SH-SY5Y (cell line): ENCODE data around the gene HM13.

Experiments
- GATA2 ChIP-seq: IDR thresholded peaks from 2 replicates; pipeline ENCODE4 v1.6.1; 2011; ENCODE audit warnings: mild to moderate bottlenecking, low read depth, low read length
- GATA3 ChIP-seq: IDR thresholded peaks from 2 replicates; pipeline ENCODE4 v1.6.1; 2011; ENCODE audit warnings: low read depth, mild to moderate bottlenecking, low read length, moderate library complexity

The HM13 gene

DNA sequence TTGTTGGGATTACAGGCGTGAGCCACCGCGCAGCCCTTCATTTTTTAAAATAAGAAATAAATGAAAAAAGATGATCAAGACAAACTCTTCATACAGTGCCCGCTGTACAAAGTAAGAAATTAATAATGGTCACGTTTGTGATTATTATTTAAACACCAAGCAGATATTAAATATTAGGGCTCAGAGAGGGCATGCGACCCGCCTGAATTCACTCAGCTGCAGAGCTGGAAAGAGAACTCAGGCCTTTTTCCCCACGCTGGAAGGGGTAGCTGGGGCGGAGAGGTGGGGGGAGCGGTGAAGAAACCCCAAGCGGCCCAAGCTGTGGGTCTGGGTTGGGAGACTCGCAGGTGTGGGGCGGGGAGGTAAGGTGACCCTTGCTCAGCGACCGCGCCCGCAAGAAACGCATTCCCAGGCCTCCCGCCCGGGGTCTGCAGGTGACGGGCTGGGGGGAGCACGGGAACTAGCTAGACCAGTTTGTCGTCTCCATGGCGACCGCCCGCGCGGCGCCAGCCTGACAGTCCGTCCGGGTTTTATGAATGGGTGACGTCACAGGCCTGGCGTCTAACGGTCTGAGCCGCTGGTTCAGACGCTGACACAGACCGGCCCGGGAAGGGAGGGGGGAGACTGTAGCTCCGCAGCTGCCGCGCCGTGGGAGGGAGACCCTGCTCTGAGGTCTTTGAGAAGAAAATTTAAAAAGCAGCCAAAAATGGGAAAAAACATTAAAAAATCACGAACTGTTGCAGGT, 89.8 kb downstream of the HM13 start:
- TF ChIP-seq GATA3 (no peak), GATA2 (no peak)

DNA sequence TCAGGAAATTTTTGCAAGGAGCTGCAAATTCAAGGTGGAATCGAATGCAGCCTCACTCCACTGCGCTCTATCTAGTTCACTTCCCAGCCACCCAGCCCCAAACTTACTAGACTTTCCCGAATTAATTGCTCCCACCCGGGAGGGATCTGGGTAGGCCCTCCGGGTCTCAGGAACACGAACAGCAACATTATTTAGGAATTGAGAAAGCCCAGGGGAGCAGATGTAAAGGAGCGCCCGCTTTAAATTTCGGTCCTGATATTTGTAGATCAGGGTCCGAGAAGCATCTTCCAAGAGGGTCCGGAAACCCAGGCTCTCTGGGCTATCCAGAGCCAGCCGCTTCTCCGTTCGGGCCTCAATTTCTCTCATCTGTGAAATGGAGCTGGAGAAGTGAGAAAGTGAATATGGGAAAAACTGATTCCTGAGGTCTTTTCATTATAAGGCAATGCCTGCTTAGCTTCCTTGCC, 90.4 kb downstream of the HM13 start:
- TF ChIP-seq GATA2: no peak
- no peak for TF ChIP-seq GATA3

DNA sequence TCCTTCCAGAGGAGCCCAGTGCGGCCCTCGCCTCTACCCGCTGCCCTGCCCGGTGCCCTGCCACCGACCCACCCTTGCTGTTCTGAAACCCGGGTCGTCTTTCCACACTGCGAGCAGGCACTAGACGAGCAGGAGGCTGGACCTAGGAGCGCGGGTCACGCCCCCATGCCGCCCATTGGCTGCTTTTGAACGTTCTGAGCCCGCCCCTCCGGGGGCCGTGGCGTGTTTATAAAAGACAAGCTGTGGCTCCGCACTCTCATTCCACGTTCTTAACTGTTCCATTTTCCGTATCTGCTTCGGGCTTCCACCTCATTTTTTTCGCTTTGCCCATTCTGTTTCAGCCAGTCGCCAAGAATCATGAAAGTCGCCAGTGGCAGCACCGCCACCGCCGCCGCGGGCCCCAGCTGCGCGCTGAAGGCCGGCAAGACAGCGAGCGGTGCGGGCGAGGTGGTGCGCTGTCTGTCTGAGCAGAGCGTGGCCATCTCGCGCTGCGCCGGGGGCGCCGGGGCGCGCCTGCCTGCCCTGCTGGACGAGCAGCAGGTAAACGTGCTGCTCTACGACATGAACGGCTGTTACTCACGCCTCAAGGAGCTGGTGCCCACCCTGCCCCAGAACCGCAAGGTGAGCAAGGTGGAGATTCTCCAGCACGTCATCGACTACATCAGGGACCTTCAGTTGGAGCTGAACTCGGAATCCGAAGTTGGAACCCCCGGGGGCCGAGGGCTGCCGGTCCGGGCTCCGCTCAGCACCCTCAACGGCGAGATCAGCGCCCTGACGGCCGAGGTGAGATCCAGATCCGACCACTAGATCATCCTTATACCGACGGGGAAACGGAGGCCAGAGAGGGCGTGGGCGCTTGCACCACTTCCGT, 91.0 kb downstream of the HM13 start, which contains the start of gene ID1:
TSS of gene ID1 (plus strand) at position 259 of the 871 bp plus-strand sequence. CDS start at position 358, 99 bp downstream.
- TF ChIP-seq GATA3: no peak
- TF ChIP-seq GATA2: no peak; the same call in 1 of the 2 replicates

DNA sequence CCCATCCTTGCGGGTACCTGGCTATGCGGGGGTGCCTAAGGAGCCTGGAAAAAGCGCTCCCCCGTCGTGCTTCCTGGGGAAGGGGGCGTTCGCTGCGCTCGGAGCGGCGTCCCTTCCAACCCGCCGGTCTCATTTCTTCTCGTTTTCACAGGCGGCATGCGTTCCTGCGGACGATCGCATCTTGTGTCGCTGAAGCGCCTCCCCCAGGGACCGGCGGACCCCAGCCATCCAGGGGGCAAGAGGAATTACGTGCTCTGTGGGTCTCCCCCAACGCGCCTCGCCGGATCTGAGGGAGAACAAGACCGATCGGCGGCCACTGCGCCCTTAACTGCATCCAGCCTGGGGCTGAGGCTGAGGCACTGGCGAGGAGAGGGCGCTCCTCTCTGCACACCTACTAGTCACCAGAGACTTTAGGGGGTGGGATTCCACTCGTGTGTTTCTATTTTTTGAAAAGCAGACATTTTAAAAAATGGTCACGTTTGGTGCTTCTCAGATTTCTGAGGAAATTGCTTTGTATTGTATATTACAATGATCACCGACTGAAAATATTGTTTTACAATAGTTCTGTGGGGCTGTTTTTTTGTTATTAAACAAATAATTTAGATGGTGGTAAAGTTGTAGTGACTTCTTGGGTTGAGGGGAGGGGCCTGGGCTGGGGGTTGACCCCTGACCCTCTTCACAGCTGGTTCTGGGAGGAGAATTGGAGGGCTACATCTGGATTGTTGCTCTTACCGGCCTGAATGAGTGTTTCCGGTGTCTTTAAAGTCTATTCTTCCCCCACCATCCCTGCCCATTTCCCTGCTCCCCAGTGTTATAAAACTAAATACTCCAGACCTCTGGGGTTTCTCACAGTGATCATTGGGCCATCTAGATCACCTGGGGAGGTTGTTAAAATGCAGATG, 91.9 kb downstream of the HM13 start:
- no peak for TF ChIP-seq GATA3
- no peak; the same call in 1 of the 2 replicates for TF ChIP-seq GATA2

DNA sequence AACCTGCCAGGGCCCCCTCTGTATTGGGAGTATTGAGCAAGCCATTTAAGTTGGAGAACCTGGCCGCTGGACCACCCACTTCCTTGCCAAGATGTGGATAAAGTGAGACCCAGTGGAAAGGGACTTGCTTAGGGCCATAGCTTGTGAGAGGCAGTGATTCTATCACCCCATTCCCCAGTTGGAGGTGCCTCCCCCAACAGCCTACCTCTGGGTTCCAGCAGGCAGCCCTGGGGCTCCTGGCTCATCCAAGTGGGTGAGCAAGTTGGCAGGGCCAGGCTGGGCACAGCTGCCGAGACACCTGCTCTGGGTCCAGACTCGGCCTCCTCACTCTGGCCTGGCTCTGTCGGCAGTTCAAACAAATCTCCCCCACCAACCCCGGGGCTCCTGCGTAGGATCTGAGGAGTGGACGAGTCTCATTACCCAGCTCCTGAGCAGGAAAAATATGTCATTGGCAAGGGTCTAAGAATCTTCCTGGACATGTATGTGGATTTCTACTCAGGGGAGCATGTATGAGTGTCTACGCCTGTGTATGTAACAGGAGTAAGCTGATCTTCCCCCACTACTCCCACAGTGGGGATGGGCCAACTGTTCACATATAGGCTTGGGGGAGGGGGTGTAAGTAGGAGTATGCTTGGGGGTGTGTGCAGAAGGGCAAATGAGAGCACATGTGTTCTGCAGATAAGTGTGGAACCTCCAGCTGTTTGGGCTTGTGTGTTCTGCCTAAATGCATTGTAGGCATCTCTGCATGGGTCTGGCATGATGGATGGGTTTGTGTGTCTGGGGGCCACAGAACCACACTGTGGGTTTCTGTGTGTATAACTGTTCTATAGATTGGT, 92.8 kb downstream of the HM13 start:
- TF ChIP-seq GATA2 (no peak), GATA3 (no peak)

DNA sequence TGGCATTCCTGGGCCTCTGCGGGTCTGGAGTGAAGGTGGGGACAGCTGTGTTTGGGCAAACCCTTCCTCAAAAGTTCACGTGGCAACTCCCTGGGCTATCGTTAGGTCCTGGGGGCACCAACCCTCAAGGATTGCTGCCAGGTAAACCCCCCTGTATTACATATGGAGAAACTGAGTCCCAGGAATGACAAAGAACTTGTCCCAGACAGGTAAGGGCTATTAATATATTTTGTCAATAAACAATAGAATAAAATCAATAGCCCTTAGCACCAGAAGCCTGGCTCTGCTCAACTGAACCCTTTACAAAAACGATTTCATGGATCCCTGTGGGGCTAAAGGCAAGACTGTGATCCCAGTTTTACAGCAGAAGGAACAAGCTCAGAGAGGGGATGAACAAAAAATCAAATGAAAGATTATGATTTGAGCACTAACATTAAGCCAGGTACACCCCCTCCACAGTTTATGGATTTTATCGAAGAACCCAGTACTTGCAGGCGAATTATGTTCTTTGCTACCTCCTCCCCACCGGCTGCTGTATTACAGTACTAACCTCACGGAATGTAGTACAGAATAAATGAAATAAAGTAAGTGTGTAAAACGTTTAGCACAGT, 93.5 kb downstream of the HM13 start:
- TF ChIP-seq GATA3 (no peak), GATA2 (no peak)

DNA sequence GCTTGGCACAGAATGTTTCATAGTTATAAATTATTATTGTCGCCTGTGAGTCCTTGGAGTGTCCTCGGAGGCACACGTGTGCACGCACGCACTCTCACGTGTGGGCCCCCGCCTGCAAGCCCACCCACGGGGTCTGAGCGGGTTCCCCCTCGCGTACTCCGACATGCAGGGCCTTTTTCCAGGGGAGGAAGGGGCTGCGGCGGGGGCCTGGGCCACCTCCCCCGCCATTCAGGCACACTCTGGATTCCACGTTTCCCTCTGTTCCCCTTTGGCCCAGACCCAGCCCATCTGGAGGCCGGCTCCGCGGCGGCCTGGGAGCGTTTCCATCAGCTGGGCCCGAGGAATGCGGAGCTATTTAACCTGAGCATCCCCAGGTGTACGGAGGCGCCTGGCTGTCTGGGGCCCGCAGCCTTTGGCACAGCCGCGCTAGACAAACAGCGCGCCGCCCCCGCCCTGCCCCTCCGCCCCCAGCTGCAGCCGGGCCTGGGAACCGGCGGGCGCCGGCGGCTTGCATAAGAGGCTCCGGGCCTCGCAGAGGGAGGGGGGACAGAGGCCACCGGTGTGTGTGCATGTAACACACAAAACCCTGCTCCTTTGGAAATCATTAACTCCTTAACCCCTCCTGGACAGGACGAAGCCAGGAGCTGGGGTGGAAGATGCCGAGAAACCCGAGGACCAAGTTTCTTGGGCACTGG, 94.2 kb downstream of the HM13 start:
- TF ChIP-seq GATA3 (no peak), GATA2 (no peak)

DNA sequence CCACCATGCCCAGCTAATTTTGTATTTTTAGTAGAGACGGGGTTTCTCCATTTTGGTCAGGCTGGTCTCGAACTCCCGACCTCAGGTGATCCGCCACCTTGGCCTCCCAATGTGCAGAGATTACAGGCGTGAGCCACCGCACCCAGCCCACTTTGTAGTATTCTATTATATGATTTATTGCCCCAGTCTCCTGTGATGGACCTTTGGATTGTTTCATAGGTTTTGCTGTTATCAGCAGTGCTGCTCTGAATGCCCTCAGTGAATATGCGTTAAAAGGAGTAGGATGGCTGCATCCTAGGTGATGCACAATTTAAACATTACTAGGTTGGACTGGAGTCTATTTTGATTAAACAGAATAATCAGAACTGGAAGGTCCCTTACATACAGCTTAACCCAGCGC, 101.2 kb downstream of the HM13 start:
- TF ChIP-seq GATA3 (no peak), GATA2 (no peak)

DNA sequence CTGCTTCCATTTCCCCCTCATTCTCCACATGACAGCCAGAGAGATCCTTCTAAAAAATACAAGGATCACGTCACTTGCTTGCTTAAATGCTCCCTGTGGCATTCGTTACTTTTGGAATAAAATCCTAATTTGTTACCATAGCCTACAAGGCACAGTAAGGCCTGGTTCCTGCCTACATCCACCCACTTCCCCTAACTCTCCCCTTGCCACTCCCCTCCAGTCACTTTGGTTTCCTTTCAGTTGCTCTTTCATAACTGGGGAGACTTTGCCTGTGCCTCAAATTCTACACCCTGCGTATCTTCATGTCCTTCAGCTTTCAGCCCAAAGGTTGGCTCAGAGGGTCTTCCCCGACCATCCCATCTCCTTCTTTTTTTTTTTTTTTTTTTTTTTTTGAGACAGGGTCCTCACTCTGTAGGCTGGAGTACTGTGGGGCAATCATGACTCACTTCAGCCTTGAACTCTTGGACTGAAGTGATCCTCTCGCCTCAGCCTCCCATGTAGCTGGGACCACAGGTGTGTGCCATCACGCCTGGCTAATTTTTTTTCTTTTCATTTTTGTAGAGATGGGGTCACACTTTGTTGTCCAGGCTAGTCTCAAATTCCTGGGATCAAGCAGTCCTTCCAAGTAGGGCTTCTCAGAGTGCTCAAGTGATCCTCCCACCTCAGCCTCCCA, 103.3 kb downstream of the HM13 start:
- TF ChIP-seq GATA2: no peak
- no peak for TF ChIP-seq GATA3
